Activated T-cell treated with anti-CD3 and anti-CD28 coated beads, Interleukin-2, amount 50 U/mL, for 48 hours (primary cell): ENCODE measurements around the gene TSPAN11.

ENCODE experiments used
- DNase-seq, 2 experiments: peaks; one replicate each; pipeline ENCODE4 v3.0.0-alpha.2; 2020

TSPAN11 gene

DNA sequence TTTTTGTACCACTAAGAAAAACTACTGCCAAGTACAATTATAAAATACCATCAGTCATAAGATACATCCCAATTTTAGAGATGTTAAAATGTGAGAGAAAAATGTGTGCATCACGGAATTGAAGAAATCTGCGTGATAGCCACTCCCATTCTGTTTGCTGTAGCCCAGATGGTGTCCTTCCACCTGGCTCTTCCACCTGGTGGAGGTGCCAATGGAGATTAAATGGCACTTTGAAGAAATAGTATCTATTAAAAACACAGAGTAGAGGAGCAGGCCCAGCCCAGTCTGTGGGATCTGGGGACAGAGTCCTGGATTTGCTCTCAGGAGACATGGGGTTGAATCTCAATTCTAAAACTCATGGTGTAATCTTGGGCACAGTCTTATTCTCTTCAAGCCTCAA lies 35.5 kb downstream of the TSPAN11 start:
- DNase-seq = no peak

- DNase-seq = no peak
These were observed 37.4 kb downstream of the TSPAN11 start for GRCh38 chr12:30963709-30964564.

- DNase-seq = no peak
These were observed 38.5 kb downstream of the TSPAN11 start for GRCh38 chr12:30964896-30965612.

DNA sequence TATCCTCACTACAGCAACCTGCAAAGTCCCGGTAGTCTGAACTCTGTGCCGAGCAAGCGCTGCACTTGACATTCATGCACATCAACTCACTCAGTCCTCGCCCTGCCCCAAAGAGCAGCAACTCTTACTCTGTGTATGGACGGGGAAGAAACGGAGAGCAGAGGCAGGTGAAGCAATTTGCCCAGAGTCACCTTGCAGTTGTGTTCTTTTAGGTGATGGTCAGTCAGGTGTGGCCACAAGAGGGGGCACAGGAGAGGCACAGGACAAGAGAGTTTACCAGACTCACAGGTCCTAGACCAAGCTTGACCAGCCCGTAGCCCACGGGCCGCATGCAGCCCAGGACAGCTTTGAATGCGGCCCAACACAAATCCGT lies 39.1 kb downstream of the TSPAN11 start:
- no peak for DNase-seq

GRCh38 chr12:30967026-30967425 lies 40.5 kb downstream of the TSPAN11 start:
- DNase-seq = no peak

- DNase-seq = no peak
These were observed 41.7 kb downstream of the TSPAN11 start for GRCh38 chr12:30968211-30968610.

DNA sequence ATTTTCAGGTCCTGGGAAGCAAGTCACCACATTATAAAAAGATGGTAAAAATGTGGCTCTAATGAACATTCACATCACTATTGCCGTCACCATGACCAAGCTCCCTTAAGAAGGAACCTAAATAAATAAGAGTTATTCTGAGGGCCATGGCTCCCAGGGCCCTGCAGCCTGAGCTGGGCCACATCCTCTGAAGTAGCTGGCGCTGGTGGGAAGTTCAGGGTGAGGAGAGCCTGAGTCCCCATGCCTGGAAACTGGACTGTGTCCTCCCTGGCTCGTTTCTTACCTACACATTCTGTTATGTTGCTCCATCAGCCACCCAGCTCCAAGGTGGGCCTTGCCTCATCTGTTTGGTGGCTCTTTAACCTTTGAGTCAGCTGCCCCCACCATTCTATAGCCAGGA lies 42.5 kb downstream of the TSPAN11 start:
- no peak for DNase-seq

DNA sequence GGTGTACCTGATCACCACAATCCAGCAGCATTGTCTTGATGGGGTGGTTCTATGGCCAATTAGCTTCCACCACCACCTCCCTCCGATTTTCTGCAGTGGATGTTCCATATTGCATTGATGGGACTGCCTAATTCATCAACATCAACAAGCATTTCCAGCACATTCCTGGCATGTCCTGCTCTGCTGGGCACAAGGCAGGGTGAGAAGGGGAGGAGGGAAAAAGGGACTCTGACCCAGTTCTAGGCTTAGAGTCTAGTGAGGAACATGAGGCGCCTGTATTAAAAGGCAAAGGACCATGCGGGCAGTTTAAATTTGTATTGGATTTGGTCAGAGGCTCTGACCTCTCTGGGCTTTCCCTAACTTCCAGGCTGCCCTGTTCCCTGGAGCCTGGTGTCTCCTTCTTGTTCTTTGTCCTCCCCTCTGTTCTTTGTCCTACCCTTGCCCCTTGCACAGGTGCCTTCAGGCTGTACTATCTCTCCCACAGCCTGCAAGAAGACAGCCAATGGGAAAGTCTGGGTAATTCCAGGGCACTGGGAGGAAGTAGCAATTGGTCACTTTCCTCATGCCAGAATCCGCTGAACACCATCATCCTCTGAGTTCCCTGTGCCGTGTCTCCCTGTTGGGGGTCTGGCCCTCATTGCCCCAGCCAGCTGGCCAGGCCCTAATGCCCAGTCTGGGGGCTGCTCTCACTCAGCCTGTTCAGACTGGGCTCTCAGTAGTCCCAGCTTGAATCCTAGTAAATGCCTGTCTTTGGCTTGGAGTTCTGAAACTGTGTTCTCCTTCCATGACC lies 43.3 kb downstream of the TSPAN11 start:
- no peak for DNase-seq

GRCh38 chr12:30970559-30971197 lies 44.1 kb downstream of the TSPAN11 start:
- no peak for DNase-seq

DNA sequence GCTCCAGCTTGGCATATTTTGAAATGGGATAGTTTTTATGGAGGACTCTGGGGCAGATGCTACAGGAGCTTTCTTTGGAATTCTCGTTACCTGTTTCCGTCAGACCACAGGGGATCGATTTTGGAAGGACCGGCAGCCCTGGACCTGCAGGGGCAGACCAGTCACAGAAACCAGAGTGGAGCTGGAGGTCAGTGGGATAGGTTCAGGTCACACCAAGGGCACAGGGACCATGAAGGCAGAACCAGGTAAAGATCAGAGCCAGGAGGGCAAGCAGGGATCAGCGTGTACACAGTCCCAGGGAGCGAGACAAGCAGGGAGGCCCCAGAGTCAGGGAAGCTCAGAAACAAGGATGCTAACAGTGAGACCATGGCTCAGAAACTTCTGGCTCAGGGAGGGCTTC lies 45.5 kb downstream of the TSPAN11 start:
- no peak for DNase-seq

DNA sequence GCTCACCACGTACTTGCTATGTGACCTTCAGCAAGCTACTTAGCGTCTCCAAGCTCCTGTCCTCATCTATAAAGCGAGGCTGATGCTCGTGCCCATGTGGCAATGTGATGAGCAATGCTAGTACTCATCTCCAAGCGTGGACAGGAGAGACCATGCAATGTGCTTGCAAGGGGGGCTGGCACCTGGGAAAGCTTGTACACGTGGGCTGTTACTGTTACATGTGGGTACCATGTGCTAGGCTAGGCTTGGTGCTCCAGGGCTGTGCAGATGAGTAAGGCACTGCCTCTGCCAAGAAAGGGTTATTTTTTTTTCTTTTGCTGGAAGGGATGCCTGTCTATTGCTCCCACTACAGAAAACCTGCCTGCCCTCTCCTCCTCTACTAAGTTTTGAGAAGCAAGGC lies 46.6 kb downstream of the TSPAN11 start:
- no peak for DNase-seq

GRCh38 chr12:30973830-30974229 lies 47.3 kb downstream of the TSPAN11 start:
- no peak for DNase-seq

GRCh38 chr12:30974746-30975500 lies 48.4 kb downstream of the TSPAN11 start:
- no peak for DNase-seq

- no peak for DNase-seq
These were observed 49.0 kb downstream of the TSPAN11 start for GRCh38 chr12:30975581-30975980.

GRCh38 chr12:30976206-30976605 lies 49.7 kb downstream of the TSPAN11 start:
- no peak for DNase-seq

DNA sequence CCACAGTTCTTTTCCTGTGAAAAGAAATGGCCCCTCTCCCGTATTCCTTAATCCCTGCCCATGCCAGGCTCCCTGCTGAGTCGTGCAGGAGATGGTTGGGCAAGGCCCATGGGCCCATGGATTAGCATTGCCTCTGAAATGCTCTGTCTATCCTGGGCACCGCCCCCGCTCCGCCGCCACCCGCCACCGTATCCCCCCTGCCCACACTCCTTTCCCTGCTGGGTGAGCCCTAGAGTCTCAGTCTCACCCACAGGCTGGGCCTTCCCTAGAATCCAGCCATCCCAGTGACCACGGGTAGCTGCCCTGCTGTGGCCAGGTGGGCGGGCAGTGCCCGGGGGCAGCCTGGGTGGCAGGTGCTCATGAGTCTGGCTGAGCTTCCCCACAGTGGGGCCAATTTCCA lies 50.6 kb downstream of the TSPAN11 start:
- no peak for DNase-seq

DNA sequence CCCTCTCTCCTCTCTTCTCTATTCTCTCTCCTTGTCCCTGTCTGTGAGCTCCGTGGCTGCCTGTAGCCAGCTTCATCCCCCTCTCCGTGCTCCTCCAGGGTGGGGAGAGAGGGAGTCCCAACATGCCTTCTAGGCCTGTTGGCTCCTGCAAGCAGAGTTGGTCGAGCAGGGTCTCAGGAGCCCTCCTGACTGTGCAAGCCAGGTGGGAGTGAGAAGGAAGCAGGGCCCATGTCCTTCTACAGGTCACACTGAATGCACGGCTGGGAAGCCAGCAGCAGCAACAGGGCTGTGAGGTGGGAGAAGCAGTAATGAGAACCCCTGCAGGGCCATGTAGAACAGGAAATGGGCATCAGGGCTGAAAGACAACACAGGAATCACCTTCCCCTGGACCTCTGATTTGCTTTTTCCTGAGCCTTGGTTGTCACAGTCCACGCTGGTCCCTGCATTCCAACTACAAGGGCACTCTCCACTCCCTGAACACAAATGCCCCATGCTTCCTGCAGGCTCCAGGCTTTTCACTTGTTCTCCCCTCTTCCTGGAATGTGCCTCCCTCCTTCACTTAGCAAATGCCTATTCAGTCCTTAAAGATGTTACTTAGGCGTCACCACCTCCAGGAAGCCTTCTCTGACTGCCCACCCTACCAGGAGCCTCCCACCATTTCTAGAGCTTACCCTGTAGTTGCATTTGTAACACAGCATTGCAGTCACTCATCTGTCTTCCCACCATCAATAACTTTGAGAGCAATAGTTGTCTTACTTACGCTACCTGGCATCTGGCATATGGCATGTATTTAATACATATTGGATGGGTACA lies 51.2 kb downstream of the TSPAN11 start:
- no peak for DNase-seq

DNA sequence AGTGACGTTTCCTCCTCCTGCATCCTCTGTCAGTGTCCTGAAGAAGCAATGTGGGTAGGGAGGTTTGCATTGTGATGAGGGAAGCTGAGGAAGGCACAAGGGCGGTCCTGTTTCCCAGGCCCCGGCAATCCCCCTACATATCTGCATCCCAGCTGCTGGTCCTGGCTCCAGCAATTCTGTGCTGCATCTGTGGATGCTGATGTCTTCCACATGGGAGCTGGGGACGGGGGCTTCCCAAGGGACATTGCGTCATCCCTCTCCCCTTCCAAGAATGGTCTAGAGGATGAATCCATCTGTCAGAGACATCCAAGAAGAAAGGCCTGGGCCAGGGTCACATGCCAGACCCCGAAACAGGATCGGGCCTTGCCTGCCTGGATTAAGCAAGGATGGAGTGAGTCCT lies 52.1 kb downstream of the TSPAN11 start:
- DNase-seq = no peak

DNA sequence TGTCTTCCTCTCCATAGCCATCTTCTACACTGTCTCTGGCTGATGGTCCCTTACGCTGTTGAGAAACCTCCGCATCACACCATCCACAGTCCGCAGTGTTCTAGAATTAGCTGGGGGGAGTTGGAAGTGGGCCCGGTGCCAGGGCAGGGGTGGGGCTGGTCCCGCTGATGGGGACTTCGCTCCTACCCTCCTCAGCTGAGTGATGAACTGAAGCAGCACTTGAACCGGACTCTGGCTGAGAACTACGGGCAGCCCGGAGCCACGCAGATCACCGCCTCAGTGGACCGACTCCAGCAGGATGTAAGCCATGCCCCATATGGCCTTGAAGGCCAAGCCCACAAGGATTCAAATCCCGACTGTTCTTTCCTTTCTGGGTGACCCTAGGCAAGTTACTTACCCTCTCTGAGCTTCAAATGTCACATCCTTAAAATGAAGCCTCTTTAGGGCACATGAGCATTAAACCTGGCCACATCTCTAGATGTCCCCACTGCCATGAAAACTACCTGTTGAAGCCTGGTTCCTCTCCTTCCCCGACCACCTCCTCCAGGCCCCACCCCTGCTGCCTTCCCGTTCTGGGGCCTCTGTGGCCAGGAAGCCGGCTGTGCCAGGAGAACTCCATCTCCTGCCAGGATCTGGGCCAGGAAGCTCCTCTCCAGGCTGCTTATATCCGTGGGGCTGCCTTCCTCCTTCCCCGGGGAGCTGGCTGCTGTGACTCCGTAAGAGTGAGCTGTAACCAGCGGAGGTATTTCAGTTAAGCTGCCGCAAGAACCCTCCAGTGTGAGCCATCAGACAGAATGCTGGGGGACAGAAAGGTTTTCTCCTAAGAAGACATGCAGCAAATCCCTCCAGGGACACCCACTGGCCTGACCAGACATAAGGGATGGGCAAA lies 53.1 kb downstream of the TSPAN11 start:
- DNase-seq = no peak

- no peak for DNase-seq
These were observed 54.6 kb downstream of the TSPAN11 start for GRCh38 chr12:30980955-30981662.
